Liver (tissue), 3 donors: ENCODE results near the gene STAG3.

Source experiments
- MAX ChIP-seq: IDR thresholded peaks from 2 replicates; pipeline ENCODE4 v1.6.1; 2016; ENCODE audit warnings: antibody characterized with exemption
- SP1 ChIP-seq: IDR thresholded peaks from 2 replicates; pipeline ENCODE4 v1.6.1; 2018; ENCODE audit warnings: antibody characterized with exemption, mild to moderate bottlenecking
- TAF1 ChIP-seq: conservative IDR thresholded peaks from 2 replicates; pipeline ENCODE4 v1.6.1; 2016; ENCODE audit warnings: antibody characterized with exemption, mild to moderate bottlenecking
- TF ChIP-seq, protein P1 (sequence below): IDR thresholded peaks from 2 replicates; pipeline ENCODE4 v1.6.1; 2016; ENCODE audit warnings: antibody characterized with exemption, mild to moderate bottlenecking
- TF ChIP-seq, protein P2 (sequence below): fragments of 150-350 bp; IDR thresholded peaks from 2 replicates; pipeline ENCODE4 v1.5.1; 2017; ENCODE audit warnings: improper control_type of control experiment, low read depth, low read length; ENCODE audit not compliant: missing input control
- donor health status: healthy.
- donor health status: healthy.

DNA sequence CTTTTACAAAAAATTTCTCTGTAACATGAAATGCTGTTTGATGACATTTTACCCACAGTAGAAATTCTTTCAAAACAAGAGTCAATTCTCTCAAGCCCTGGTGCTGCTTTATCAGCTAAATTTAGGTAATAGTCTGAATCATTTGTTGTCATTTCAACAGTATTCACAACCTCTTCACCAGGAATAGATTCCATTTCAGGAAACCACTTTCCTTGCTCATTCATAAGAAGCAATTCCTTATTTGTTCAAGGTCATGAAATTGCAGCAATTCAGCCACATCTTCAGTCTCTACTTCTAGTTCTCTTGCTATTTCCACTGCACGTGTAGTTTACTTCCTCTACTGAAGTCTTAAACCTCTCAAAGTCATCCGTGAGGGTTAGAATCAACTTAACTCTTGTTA, 14.1 kb downstream of the STAG3 start:
- TF ChIP-seq, protein P1, sequence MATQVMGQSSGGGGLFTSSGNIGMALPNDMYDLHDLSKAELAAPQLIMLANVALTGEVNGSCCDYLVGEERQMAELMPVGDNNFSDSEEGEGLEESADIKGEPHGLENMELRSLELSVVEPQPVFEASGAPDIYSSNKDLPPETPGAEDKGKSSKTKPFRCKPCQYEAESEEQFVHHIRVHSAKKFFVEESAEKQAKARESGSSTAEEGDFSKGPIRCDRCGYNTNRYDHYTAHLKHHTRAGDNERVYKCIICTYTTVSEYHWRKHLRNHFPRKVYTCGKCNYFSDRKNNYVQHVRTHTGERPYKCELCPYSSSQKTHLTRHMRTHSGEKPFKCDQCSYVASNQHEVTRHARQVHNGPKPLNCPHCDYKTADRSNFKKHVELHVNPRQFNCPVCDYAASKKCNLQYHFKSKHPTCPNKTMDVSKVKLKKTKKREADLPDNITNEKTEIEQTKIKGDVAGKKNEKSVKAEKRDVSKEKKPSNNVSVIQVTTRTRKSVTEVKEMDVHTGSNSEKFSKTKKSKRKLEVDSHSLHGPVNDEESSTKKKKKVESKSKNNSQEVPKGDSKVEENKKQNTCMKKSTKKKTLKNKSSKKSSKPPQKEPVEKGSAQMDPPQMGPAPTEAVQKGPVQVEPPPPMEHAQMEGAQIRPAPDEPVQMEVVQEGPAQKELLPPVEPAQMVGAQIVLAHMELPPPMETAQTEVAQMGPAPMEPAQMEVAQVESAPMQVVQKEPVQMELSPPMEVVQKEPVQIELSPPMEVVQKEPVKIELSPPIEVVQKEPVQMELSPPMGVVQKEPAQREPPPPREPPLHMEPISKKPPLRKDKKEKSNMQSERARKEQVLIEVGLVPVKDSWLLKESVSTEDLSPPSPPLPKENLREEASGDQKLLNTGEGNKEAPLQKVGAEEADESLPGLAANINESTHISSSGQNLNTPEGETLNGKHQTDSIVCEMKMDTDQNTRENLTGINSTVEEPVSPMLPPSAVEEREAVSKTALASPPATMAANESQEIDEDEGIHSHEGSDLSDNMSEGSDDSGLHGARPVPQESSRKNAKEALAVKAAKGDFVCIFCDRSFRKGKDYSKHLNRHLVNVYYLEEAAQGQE, result no peak
- TF ChIP-seq, protein P2, sequence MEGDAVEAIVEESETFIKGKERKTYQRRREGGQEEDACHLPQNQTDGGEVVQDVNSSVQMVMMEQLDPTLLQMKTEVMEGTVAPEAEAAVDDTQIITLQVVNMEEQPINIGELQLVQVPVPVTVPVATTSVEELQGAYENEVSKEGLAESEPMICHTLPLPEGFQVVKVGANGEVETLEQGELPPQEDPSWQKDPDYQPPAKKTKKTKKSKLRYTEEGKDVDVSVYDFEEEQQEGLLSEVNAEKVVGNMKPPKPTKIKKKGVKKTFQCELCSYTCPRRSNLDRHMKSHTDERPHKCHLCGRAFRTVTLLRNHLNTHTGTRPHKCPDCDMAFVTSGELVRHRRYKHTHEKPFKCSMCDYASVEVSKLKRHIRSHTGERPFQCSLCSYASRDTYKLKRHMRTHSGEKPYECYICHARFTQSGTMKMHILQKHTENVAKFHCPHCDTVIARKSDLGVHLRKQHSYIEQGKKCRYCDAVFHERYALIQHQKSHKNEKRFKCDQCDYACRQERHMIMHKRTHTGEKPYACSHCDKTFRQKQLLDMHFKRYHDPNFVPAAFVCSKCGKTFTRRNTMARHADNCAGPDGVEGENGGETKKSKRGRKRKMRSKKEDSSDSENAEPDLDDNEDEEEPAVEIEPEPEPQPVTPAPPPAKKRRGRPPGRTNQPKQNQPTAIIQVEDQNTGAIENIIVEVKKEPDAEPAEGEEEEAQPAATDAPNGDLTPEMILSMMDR, result no peak
- TF ChIP-seq SP1, result no peak
- TF ChIP-seq TAF1, result no peak
- TF ChIP-seq MAX, result no peak
